H1 (cell line): ENCODE results near the gene ELFN2. TPM values are rescaled to one million over a fixed set of nuclear protein-coding genes. Genes with fewer than 3 reads are reported as not detected.

Source experiments
- CTCF ChIA-PET: fragments of 300-600 bp; sonication (Branson Sonifier 250); formaldehyde crosslinking; loops from one replicate; lab custom pipeline; 2021; ENCODE audit not compliant: partially characterized antibody; lab: Charles Lee
- POLR2A ChIA-PET: fragments of 300-600 bp; sonication (Branson Sonifier 250); formaldehyde crosslinking; loops from one replicate; lab custom pipeline; 2021; ENCODE audit warnings: inconsistent platforms; ENCODE audit not compliant: partially characterized antibody; lab: Charles Lee
- DNase-seq, 2 experiments: peaks; one replicate each; pipeline versions ENCODE4 v3.0.0 to v3.0.0-alpha.2; 2010 to 2022; ENCODE audit warnings: low spot score in 2 of 2, low read depth in 1 of 2, mixed read lengths in 1 of 2
- FAIRE-seq: peaks from 2 replicates; lab custom pipeline; 2011; peaks lifted over from hg19 to GRCh38; lab: Jason Lieb, UNC
- H2AFZ ChIP-seq: 2 replicates; pipeline ENCODE4 v1.8.1; 2012; ENCODE audit warnings: low read length, inconsistent platforms
- H2AK5ac ChIP-seq: 2 replicates; pipeline ENCODE4 v1.6.1; 2013; ENCODE audit warnings: low read depth, low read length
- H2BK120ac ChIP-seq: replicated peaks from 2 replicates; pipeline ENCODE3; 2013; ENCODE audit warnings: low read depth, low read length, inconsistent platforms
- H2BK12ac ChIP-seq: 2 replicates; pipeline ENCODE4 v1.6.1; 2013; ENCODE audit warnings: low read depth, low read length
- H2BK15ac ChIP-seq: 2 replicates; pipeline ENCODE4 v1.6.1; 2013; ENCODE audit warnings: low read length
- H2BK20ac ChIP-seq: 2 replicates; pipeline ENCODE4 v1.6.1; 2013; ENCODE audit warnings: low read length
- H2BK5ac ChIP-seq: 2 replicates; pipeline ENCODE4 v1.6.1; 2013; ENCODE audit warnings: low read depth, low read length
- H3K14ac ChIP-seq: 2 replicates; pipeline ENCODE4 v1.6.1; 2013; ENCODE audit warnings: inconsistent platforms; ENCODE audit not compliant: insufficient read length
- H3K18ac ChIP-seq: 2 replicates; pipeline ENCODE4 v1.6.1; 2013; ENCODE audit warnings: low read length; ENCODE audit errors: extremely low read depth
- H3K23ac ChIP-seq: 2 replicates; pipeline ENCODE4 v1.6.1; 2013; ENCODE audit warnings: inconsistent platforms; ENCODE audit not compliant: insufficient read length
- H3K23me2 ChIP-seq: 2 replicates; pipeline ENCODE4 v1.6.1; 2013; ENCODE audit warnings: low read depth, low read length
- H3K27ac ChIP-seq: 2 replicates; pipeline ENCODE4 v1.6.1; 2011; ENCODE audit warnings: low read depth, low read length, inconsistent platforms
- H3K27me3 ChIP-seq, 4 experiments: replicated peaks in 1 of 4; 1 replicate in 1 of 4; 2 replicates in 3 of 4; pipeline versions ENCODE4 v1.6.1 to v1.8.1; 2011 to 2013; ENCODE audit warnings: low read length in 3 of 4, mild to moderate bottlenecking in 3 of 4, inconsistent platforms in 2 of 4, mixed read lengths in 2 of 4, moderate library complexity in 1 of 4; ENCODE audit not compliant: control insufficient read depth in 3 of 4, insufficient read depth in 3 of 4; ENCODE audit errors: extremely low read depth in 1 of 4
- H3K36me3 ChIP-seq, 4 experiments: 2 replicates each; pipeline versions ENCODE4 v1.6.1 to v1.8.1; 2011 to 2013; ENCODE audit warnings: mild to moderate bottlenecking in 4 of 4, low read length in 3 of 4, moderate library complexity in 2 of 4, control low read depth in 1 of 4, inconsistent platforms in 1 of 4; ENCODE audit not compliant: insufficient read depth in 4 of 4, control insufficient read depth in 2 of 4
- H3K4ac ChIP-seq: replicated peaks from 2 replicates; pipeline ENCODE3; 2013; ENCODE audit warnings: low read length, low read depth, mixed read lengths, inconsistent platforms; ENCODE audit not compliant: insufficient read length
- H3K4me1 ChIP-seq, 4 experiments: replicated peaks in 1 of 4; 1 replicate in 1 of 4; 2 replicates in 3 of 4; pipeline versions ENCODE4 v1.6.1 to v1.8.1; 2011 to 2013; ENCODE audit warnings: low read length in 3 of 4, inconsistent platforms in 2 of 4, mixed read lengths in 1 of 4; ENCODE audit not compliant: insufficient read depth in 4 of 4, control insufficient read depth in 3 of 4
- H3K4me2 ChIP-seq, 2 experiments: 2 replicates each; pipeline versions ENCODE4 v1.6.1 to v1.8.1; 2011 to 2013; ENCODE audit warnings: low read depth in 2 of 2, low read length in 2 of 2, control low read depth in 1 of 2, inconsistent platforms in 1 of 2, mild to moderate bottlenecking in 1 of 2; ENCODE audit not compliant: insufficient read depth in 1 of 2
- H3K4me3 ChIP-seq, 4 experiments: fragments of 200-600, 300-600 bp in 1 of 4; sonication (generic), shearing (Covaris generic), sonication (Bioruptor Twin) in 1 of 4; 2 replicates each; pipeline versions ENCODE4 v1.5.1 to v1.8.1; 2011 to 2016; ENCODE audit warnings: low read length in 4 of 4, low read depth in 3 of 4, control low read depth in 2 of 4, inconsistent platforms in 2 of 4, mild to moderate bottlenecking in 2 of 4, mixed read lengths in 1 of 4, moderate library complexity in 1 of 4; ENCODE audit not compliant: insufficient read depth in 2 of 4; ENCODE audit errors: extremely low read depth in 1 of 4
- H3K56ac ChIP-seq: replicated peaks from 2 replicates; pipeline ENCODE3; 2013; ENCODE audit warnings: low read depth, mild to moderate bottlenecking, mixed read lengths, low read length, inconsistent platforms; ENCODE audit not compliant: insufficient read length
- H3K79me1 ChIP-seq: 2 replicates; pipeline ENCODE4 v1.6.1; 2013; ENCODE audit warnings: low read depth, low read length, control low read depth
- H3K79me2 ChIP-seq, 2 experiments: 2 replicates each; pipeline versions ENCODE4 v1.6.1 to v1.8.1; 2012 to 2013; ENCODE audit warnings: low read length in 2 of 2, mild to moderate bottlenecking in 2 of 2, inconsistent platforms in 1 of 2; ENCODE audit not compliant: insufficient read depth in 2 of 2, control insufficient read depth in 1 of 2
- H3K9ac ChIP-seq, 4 experiments: replicated peaks in 1 of 4; 1 replicate in 1 of 4; 2 replicates in 3 of 4; pipeline versions ENCODE4 v1.6.1 to v1.8.1; 2011 to 2013; ENCODE audit warnings: low read depth in 3 of 4, low read length in 3 of 4, control low read depth in 2 of 4, mild to moderate bottlenecking in 2 of 4, moderate library complexity in 2 of 4, inconsistent platforms in 1 of 4; ENCODE audit errors: extremely low read depth in 1 of 4
- H3K9me3 ChIP-seq, 2 experiments: 2 replicates each; pipeline versions ENCODE4 v1.6.1 to v1.8.1; 2012 to 2013; ENCODE audit warnings: mild to moderate bottlenecking in 2 of 2, moderate library complexity in 2 of 2, control low read depth in 1 of 2, inconsistent platforms in 1 of 2, low read depth in 1 of 2, low read length in 1 of 2, mixed read lengths in 1 of 2; ENCODE audit not compliant: insufficient read depth in 2 of 2
- H4K20me1 ChIP-seq, 2 experiments: replicated peaks in 1 of 2; 2 replicates each; pipeline versions ENCODE3 to v1.8.1; 2011 to 2013; ENCODE audit warnings: inconsistent platforms in 2 of 2, low read length in 2 of 2, mild to moderate bottlenecking in 1 of 2; ENCODE audit not compliant: insufficient read depth in 2 of 2, control insufficient read depth in 1 of 2
- H4K5ac ChIP-seq: 2 replicates; pipeline ENCODE4 v1.6.1; 2013; ENCODE audit warnings: low read length, low read depth, mixed read lengths, inconsistent platforms; ENCODE audit not compliant: insufficient read length
- H4K8ac ChIP-seq: 2 replicates; pipeline ENCODE4 v1.8.0; 2013; ENCODE audit warnings: mild to moderate bottlenecking, moderate library complexity, low read length, inconsistent platforms; ENCODE audit not compliant: insufficient read depth; ENCODE audit errors: extremely low read depth
- H4K91ac ChIP-seq: replicated peaks from 2 replicates; pipeline ENCODE3; 2013; ENCODE audit warnings: low read length, mixed read lengths, inconsistent platforms; ENCODE audit not compliant: insufficient read length
- SUZ12 ChIP-seq: fragments of 200-600 bp; sonication (generic); IDR thresholded peaks from 2 replicates; pipeline ENCODE4 v1.6.1; 2012; ENCODE audit warnings: mild to moderate bottlenecking, inconsistent platforms, low read length, moderate library complexity, mixed read lengths
- WGBS, 2 experiments: shearing (Covaris generic) in 1 of 2; methylation state at CpG; one replicate each; pipeline versions ENCODE4 v1.1.6 to v1.1.7; 2013 to 2015; ENCODE audit warnings: low lambda C conversion rate in 2 of 2, mixed read lengths in 2 of 2, inconsistent platforms in 1 of 2, low coverage in 1 of 2, missing lambda C conversion rate in 1 of 2; ENCODE audit not compliant: insufficient replicate concordance in 2 of 2, insufficient coverage in 1 of 2, insufficient read length in 1 of 2; ENCODE audit errors: extremely low coverage in 1 of 2, missing lambda C conversion rate in 1 of 2; 5-methylcytosine and 5-hydroxymethylcytosine counted together
- polyA plus RNA-seq, 7 experiments: library from polyadenylated mRNA; depleted of rRNA in 3 of 7; stranded (reverse) in 5 of 7; unstranded in 2 of 7; fragments of >200 nt in 5 of 7; fragments of 200-250 nt in 2 of 7; gene quantifications; 1 replicate in 5 of 7; 2 replicates in 1 of 7; 4 replicates in 1 of 7; pipeline versions ENCODE4 v1.2.1 to v1.2.3, GENCODE V29; 2011 to 2013; ENCODE audit warnings: missing spikeins in 2 of 7, mixed read lengths in 2 of 7
- total RNA-seq: library from RNA; stranded (reverse); fragmentation: NEBNext Ultra II Directional; extraction: Animal tissue kit (Norgen Biotek cat#: 25700); gene quantifications from 2 replicates; pipeline ENCODE4 v1.2.1, GENCODE V29; 2021

The ELFN2 gene
- total and polyA plus RNA-seq, 2 of the 8 experiments (the other 6 are each of a cell fraction or from before 2014, with no cell fraction given): 0.63 to 0.88 TPM

DNA sequence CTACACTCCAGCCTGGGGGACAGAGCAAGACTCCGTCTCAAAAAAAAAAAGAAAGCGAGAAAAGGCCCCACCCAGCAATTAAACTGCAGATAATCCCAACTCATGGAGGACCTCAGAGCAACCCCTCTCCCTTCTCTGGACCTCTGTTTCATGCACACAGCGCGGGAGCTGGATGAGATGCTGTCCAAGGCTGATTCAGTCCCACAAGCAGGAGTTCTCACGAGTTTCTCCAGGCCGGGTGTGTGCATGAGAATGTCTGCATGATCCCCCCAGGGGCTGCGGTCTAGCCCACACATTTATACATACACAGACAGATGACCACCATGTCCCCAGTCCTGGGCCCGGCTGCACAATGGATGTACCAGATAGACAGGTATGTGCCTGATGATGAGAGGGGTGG lies 19.4 kb downstream of the ELFN2 start:
- H2BK20ac ChIP-seq: no peak overlapping the region
- no peak overlapping the region for H3K27ac ChIP-seq
- no peaks in the 10 kb centered on the region for H3K36me3 ChIP-seq
- no peak overlapping the region for H3K23ac ChIP-seq
- no peak for DNase-seq
- no peak overlapping the region for H4K8ac ChIP-seq
- H3K14ac ChIP-seq: no peak overlapping the region
- H3K9me3 ChIP-seq: no peaks in the 10 kb centered on the region
- H2BK120ac ChIP-seq: no peak overlapping the region
- H3K23me2 ChIP-seq: no peaks in the 10 kb centered on the region
- no peak overlapping the region for H3K9ac ChIP-seq
- no peaks in the 10 kb centered on the region; a peak in 1 of 7 replicates for H3K27me3 ChIP-seq
- H2BK5ac ChIP-seq: no peak overlapping the region
- H4K5ac ChIP-seq: no peak overlapping the region
- CTCF ChIA-PET: interaction anchor here (0.8 to 2.4 kb wide), 9 partner anchors 11 to 218 kb away, joined by 3 to 8 read pairs (median 4); no protein-coding TSS in a partner anchor
- WGBS, 2 experiments: 77% methylated on average over 8 of the region's 8 CpGs; no CpG with 5 or more reads in 1 of the 2 experiments
- H3K4ac ChIP-seq: no peak overlapping the region
- peaks cover 0 to 13% (median 5%) of the 10 kb centered on the region in 4 experiments; a peak in 3 of 7 replicates for H3K4me1 ChIP-seq
- H3K4me3 ChIP-seq: no peak overlapping the region
- no peak overlapping the region for H2AFZ ChIP-seq
- TF ChIP-seq SUZ12: no peak
- H3K79me2 ChIP-seq: no peaks in the 10 kb centered on the region
- H2AK5ac ChIP-seq: no peak overlapping the region
- H3K56ac ChIP-seq: no peak overlapping the region
- POLR2A ChIA-PET: no interaction called here
- H4K20me1 ChIP-seq: no peaks in the 10 kb centered on the region
- H3K4me2 ChIP-seq: no peak overlapping the region
- no peak overlapping the region for H2BK12ac ChIP-seq
- no peak overlapping the region for H2BK15ac ChIP-seq
- H4K91ac ChIP-seq: peak overlapping the region; percentile 13
- no peaks in the 10 kb centered on the region for H3K79me1 ChIP-seq
- no peak for FAIRE-seq
- no peak overlapping the region for H3K18ac ChIP-seq
